SIG-M5 (cell line): ENCODE measurements around the gene ATP8A1.
"Not testable (repeated sequence)": the region's sequence is repeated elsewhere in the genome, so short reads cannot be mapped to it uniquely, and the experiment has no call there.

Experiments used
- DNase-seq: peaks from one replicate; lab custom pipeline; 2025; lab: John Stamatoyannopoulos, UW

The ATP8A1 gene

GRCh38 chr4:42410446-42410845 is 246.5 kb downstream of the ATP8A1 start:
- no peak for DNase-seq

GRCh38 chr4:42404001-42404400 is 252.9 kb downstream of the ATP8A1 start:
- DNase-seq = no peak

GRCh38 chr4:42401171-42401570 is 255.7 kb downstream of the ATP8A1 start:
- no peak for DNase-seq

GRCh38 chr4:42399393-42399792 is 257.5 kb downstream of the ATP8A1 start:
- DNase-seq = no peak

GRCh38 chr4:42398871-42399331 is 258.0 kb downstream of the ATP8A1 start:
- no peak for DNase-seq

GRCh38 chr4:42398171-42398870 is 258.6 kb downstream of the ATP8A1 start:
- DNase-seq = no peak

- no peak for DNase-seq
These were observed 259.2 kb downstream of the ATP8A1 start for GRCh38 chr4:42397635-42398170.

- no peak for DNase-seq
These were observed 259.9 kb downstream of the ATP8A1 start, which contains the start of gene SHISA3 for GRCh38 chr4:42396752-42397634. Gene SHISA3, plus strand, starts transcription at chr4:42397488. Its CDS starts 569 bp downstream, at chr4:42398057.

GRCh38 chr4:42396361-42396751 is 260.5 kb downstream of the ATP8A1 start:
- no peak for DNase-seq

- DNase-seq = no peak
These were observed 261.3 kb downstream of the ATP8A1 start for GRCh38 chr4:42395595-42395994.

GRCh38 chr4:42392436-42392835 is 264.5 kb downstream of the ATP8A1 start:
- DNase-seq = no peak

- DNase-seq = no peak
These were observed 264.9 kb downstream of the ATP8A1 start for GRCh38 chr4:42391981-42392380.

GRCh38 chr4:42391355-42391664 is 265.6 kb downstream of the ATP8A1 start:
- DNase-seq = no peak

- no peak for DNase-seq
These were observed 266.1 kb downstream of the ATP8A1 start for GRCh38 chr4:42390622-42391354.

- no peak for DNase-seq
These were observed 271.4 kb downstream of the ATP8A1 start for GRCh38 chr4:42385516-42385915.

GRCh38 chr4:42381666-42382065 is 275.2 kb downstream of the ATP8A1 start:
- no peak for DNase-seq

GRCh38 chr4:42377497-42377896 is 279.4 kb downstream of the ATP8A1 start:
- DNase-seq = no peak

GRCh38 chr4:42372303-42372702 is 284.6 kb downstream of the ATP8A1 start:
- DNase-seq = not testable (repeated sequence)

- DNase-seq = no peak
These were observed 285.3 kb downstream of the ATP8A1 start for GRCh38 chr4:42371305-42372252.

GRCh38 chr4:42369489-42369888 is 287.4 kb downstream of the ATP8A1 start:
- DNase-seq = no peak

GRCh38 chr4:42366959-42367358 is 289.9 kb downstream of the ATP8A1 start:
- DNase-seq = no peak
